ENCODE measurements around the gene DGAT2L6.

GRCh38 chrX:70183091-70183490, 5.8 kb downstream of the DGAT2L6 start:
- TF ChIP-seq, protein P1, sequence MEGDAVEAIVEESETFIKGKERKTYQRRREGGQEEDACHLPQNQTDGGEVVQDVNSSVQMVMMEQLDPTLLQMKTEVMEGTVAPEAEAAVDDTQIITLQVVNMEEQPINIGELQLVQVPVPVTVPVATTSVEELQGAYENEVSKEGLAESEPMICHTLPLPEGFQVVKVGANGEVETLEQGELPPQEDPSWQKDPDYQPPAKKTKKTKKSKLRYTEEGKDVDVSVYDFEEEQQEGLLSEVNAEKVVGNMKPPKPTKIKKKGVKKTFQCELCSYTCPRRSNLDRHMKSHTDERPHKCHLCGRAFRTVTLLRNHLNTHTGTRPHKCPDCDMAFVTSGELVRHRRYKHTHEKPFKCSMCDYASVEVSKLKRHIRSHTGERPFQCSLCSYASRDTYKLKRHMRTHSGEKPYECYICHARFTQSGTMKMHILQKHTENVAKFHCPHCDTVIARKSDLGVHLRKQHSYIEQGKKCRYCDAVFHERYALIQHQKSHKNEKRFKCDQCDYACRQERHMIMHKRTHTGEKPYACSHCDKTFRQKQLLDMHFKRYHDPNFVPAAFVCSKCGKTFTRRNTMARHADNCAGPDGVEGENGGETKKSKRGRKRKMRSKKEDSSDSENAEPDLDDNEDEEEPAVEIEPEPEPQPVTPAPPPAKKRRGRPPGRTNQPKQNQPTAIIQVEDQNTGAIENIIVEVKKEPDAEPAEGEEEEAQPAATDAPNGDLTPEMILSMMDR (IDR thresholded peaks at IDR 0.05; ENCODE audit: poor library complexity) = no peak
- no peak for TF ChIP-seq EZH2 (IDR thresholded peaks at IDR 0.05; ENCODE audit: borderline replicate concordance)
